Fibroblast of skin of back (primary cell): ENCODE data around the gene EFEMP2.

ENCODE experiments used
- DNase-seq: peaks from one replicate; pipeline ENCODE4 v3.0.0-alpha.2; 2013

EFEMP2 gene

DNA sequence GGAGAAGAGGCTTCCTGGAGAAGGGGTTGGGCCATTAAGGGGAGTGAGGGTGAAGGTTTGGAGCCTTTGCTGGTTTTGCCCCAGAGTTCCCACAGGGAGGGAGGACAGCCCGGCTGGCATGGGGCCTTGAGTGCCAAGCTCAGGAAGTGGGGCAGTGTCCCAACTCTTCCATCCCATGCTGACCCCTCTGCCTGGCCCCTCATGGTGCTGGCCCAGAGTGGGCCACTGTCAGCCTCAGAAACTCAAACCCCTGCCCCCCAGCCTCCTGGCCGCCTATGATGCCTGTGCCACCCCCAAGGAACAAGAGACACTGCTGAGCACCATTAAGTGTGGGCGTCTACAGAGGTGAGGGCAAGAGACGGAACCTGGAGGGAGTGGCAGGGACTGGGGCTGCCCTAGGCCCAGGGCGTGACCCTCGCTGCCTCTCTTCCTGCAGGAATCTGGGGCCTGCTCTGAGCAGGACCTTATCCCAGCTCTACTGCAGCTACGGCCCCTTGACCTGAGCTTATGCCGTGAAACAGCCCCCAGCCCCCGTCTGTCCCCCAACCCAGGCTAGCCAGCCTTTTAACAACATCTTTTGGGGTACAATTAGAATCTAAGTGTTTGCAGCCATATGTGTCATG, 6.9 kb downstream of the EFEMP2 start:
- DNase-seq: no peak

DNA sequence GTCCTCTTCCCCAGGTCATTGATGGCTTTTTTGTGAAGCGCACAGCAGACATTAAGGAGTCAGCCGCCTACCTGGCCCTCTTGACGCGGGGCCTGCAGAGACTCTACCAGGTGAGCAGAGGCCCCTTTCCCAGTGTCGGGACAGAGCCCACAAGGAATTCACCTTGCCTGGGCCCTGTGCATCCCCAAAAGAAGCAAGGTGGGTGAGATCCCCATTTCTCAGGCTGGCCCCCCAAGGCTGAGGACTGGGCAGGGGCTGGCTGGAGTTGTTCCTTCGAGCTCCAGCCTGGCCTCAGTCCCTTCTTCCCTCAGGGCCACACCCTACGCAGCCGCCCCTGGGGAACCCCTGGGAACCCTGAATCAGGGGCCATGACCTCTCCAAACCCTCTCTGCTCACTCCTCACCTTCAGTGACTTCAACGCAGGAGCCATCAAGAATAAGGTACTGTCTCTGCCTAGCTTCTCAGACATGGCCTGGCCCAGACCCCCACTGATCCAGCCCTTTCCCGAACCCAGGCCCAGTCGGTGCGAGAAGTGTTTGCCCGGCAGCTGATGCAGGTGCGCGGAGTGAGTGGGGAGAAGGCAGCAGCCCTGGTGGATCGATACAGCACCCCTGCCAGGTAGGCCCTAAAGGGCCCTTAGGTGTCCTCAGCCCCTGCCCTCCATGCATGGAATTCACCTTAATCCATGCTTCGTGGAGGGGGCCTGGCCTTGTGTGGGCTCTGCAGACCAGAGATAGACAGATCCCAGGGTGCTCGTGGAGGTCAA, 7.7 kb downstream of the EFEMP2 start:
- DNase-seq: no peak

DNA sequence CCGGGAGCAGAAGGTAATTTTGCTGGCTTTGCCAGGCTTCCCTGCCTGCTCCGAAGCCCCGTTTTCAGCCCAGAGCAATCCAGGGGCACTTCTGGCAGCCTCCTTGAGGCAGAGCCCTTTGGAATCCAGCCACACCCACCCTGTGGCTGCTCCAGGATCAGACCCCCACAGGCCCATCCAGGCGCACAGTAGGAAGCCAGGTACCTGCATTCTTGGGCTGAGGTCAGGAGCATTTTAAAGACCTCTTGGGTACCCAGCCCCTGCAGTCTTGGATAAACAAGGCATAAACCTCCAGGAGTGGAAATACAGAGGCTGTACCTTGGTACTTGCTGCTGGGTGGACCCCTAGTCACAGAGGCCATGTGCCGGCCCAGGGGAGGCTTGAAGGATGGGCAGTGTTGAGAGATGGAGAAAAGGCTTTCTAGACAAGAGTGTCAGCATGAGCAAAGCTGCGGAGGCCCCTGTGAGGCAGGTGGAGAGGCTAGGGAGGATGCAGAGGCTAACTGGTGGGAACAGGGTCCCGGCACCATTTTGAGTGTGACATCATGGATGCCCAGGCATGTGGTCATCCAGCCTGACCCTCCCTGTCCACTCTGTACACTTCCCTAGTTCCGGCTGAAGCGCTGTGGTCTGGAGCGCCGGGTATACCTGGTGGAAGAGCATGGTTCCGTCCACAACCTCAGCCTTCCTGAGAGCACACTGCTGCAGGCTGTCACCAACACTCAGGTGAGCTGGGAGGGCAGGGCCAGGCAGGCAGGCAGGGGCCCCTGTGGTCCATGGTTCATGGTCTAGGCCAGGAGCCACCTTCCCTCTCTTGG, 8.5 kb downstream of the EFEMP2 start:
- DNase-seq: no peak

DNA sequence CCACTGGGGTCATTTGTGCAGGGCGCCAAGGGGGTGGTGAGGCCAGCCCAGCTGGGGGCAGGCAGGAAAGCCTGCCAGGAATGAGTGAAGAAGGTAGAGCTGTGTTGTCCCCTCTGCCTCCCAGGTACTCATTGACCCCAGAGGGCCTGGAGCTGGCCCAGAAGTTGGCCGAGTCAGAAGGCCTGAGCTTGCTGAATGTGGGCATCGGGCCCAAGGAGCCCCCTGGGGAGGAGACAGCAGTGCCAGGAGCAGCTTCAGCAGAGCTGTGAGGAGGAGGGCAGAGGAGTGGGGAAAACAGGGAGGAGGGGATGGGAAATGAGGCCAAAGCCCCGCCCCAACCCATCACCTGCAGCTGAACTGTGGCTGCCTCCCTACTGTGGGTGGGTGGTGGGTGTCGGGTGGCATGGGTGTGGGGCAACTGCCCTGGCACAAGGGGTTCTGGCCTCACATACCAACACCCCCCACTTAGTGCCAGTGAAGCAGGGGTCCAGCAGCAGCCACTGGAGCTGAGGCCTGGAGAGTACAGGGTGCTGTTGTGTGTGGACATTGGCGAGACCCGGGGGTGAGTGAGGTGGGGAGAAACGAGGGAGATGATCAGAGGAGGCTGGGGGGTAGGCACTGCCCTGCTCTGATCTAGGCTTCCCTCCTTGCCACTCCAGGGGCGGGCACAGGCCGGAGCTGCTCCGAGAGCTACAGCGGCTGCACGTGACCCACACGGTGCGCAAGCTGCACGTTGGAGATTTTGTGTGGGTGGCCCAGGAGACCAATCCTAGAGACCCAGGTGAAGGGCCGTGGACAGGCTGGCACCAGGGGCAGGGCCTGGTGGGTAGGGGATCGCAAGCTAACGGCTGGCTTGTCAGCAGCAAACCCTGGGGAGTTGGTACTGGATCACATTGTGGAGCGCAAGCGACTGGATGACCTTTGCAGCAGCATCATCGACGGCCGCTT, 9.4 kb downstream of the EFEMP2 start:
- DNase-seq: no peak

DNA sequence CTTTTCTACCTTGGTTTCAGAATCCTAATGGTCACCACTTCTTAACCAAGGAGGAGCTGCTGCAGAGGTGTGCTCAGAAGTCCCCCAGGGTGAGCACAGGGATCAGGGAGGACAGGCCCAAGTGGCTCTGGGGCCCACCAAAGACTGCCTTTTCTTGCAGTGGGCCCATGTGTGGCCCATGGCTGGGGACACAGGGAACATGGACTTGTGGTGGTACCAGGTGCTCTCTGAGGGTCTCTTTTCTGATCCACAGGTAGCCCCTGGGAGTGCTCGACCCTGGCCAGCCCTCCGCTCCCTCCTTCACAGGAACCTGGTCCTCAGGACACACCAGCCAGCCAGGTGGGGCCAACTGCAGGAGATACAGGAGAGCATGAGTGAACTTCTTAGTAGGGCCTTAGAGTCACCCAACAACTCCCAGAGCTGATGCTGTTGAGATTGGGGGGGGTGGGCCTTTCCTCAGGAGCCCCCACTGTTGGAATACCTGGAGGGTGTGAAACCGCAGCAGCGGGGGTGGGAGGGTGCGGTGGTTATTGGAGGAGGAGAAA, 10.3 kb downstream of the EFEMP2 start:
- no peak for DNase-seq

DNA sequence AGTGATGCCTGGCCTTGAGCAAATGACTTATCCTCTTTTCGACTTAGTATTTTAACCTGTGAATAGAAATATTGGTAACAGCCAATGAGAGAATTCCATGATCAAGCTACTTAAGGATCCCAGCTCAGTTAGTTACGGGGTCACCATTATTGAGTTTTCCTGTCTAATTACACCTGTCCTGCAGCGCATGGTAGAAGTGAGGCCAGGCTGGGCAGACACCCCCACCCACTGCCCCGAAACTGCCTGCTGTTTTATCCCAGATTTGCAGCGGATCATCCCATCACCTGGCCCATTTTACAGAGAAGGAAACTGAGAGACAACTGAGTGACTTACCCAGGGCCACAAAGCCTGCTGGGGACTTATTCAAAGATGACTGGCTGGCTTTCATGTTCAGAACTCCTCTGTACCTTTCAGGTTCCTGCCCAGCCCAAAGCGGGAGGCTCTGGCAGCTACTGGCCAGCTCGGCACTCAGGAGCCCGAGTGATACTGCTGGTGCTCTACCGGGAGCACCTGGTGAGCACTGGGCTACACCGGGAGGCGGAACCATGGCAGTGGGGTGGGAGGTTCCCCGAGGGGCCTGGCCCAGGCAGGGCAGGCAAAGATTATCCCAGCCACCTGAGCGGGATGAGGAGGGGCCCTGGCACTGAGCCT, 10.9 kb downstream of the EFEMP2 start:
- no peak for DNase-seq

DNA sequence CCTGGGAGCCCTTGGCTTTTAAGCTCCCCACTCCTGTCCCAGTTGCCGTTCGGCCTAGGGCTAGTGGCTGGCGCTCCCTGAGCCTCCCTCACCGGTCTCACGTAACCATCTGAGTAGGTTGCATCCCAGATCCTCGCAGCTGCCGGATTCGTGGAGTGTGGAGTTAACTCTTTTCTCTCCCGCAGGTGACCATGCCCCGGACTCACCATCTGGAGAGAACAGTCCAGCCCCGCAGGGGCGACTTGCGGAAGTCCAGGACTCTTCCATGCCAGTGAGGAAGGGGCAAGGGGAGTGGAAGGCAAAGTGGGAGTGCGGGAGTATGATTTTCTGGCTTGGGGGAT, 11.5 kb downstream of the EFEMP2 start:
- no peak for DNase-seq

DNA sequence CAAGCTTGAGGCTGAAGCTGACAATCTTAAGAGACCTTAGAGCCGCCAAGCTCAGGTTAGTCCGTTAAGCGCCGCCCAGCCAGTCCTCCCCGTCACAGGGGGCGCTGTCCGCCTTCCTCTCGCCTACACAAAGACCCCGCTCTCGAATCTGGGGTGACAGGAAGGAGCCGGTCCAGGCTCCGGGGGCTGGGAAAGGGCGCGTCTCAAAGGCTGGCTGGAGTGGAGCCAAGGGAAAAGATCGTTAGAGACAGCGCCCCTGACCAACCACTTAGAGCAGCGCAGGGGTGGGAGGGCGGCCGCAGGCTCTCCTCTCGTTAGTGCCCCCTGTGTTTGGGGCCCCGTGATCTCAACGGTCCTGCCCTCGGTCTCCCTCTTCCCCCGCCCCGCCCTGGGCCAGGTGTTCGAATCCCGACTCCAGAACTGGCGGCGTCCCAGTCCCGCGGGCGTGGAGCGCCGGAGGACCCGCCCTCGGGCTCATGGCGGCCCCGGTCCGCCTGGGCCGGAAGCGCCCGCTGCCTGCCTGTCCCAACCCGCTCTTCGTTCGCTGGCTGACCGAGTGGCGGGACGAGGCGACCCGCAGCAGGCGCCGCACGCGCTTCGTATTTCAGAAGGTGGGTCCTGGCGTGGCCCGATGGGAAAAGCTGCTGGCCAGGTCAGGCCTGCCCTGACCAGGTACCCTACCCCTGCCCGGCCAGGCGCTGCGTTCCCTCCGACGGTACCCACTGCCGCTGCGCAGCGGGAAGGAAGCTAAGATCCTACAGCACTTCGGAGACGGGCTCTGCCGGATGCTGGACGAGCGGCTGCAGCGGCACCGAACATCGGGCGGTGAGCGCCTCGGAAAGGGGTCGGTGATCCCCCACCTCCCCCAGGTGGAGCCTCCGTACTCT, 12.1 kb downstream of the EFEMP2 start, which contains the start of gene MUS81:
MUS81 (plus strand) TSS at position 156 of the 887 bp plus-strand sequence; CDS start at position 477, 321 bp downstream.
- DNase-seq: peak; percentile 99

DNA sequence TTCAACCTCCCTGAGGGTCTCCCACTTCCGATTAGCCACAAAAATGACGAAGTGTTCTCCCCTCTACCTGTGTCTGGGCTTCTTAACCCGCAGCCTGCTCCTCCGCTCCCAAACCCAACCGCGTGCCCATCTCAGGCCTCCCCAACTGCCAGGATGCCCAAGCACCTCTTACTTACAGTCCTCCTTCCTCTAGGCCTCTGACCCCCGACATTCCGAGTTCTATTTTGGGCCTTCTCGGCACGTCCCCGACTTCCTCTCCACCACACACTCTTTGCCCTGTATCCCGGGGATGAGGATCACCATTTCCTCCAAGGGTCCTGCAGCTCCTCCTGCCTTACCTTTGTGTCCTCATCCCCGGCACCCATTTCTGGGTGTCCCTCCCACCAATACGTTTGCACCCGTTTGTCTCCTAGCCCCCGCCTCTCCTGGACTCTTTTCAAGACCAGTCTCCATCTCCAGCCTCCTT, 12.8 kb downstream of the EFEMP2 start:
- DNase-seq: no peak

DNA sequence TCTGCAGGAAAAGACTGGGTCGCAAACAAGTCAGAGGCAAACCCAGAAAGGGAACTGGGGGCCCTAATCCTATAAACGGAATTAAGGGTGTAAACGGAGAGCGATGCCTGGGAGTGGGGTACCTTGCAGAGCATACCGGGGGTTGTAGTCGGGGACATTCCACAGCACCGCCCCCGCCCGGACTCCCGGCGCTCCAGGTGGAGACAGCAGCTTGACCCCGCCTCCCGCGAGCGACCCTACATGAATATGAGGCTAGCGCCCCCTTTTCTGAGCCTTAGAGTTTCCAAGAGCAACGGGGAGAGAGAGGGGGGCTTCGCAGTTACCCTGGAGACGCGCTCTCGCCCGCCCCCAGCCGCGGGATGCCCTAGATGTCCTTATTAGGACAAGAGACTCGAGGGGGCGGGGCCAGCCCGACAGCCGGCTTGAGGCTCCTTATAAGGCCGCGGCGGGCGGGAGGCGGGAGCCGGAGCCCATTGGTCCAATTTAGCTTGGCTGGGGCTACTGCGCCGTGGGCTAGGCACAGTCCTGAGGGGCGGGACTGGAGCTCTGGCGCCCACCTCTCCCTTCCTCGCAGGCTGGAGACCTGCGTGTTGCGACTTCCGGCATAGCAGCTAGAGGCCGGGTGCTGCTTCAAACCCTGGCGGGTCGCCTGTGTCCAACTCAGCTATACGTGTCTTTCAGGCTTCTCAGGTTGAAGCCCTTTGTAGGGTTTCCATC, 13.3 kb downstream of the EFEMP2 start:
- DNase-seq: peak; percentile 99

DNA sequence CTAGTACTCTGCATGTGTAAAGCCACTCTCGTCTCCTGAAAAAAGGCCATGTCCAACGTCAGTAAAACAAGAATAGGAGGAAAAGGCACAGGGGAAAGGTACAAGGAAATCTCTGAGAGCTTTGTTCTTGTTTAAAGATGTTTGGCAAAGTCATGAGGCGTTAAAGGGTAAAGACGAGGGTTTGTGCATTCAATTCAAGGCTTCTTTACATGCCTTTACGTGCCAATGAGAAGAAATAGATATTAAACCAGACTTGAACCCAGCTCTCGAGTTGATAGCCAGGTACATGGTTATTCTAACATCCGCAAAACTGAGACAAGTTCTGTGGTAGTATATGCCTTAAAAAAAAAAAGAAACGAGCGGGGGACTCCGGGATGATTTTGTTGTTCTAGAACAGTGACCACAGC, 13.9 kb downstream of the EFEMP2 start:
- no peak for DNase-seq

DNA sequence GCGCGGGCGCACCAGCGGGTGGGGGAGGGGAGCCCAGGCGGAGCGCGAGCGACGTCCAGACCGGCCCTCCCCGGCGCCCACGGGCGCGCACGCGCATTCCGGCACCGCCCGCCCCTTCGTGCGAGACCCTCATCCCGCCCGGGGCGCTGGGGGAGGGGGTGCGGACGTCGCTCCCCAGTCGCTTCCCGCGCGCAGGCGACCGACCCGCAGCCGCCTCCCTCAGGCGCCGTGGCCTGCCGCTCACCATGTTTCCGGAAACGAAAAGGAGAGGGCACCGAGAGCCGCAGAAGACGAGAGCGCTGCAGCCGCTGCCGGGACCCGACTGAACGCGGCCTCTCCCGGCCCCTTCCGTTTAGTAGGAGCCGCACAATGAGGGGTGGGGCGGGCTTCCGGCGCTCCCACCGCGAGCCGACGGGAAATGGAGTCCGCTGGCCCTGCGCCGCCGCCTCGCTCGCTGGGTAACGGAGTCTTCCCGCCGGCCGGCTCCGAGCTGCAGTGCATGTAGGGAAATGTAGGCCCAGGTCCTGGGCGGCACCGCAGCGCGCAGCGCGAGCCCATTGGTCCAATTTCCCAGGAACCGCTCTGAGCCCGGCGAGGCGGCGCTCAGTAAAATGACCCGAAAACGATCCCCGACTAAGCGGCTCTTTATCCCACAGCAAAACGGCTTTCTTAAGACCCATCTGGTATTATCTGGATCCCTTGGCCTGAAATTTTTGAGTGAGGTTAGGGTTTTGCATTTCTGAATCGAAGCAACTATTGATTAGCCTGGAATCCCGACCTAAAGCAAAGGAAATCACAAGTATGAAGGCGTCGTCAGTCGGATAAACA, 14.5 kb downstream of the EFEMP2 start, which contains the start of gene CFL1:
CFL1 (minus strand) TSS at position 328 of the 828 bp plus-strand sequence; CDS start at position 247, 81 bp downstream.
- DNase-seq: peak; percentile 98

DNA sequence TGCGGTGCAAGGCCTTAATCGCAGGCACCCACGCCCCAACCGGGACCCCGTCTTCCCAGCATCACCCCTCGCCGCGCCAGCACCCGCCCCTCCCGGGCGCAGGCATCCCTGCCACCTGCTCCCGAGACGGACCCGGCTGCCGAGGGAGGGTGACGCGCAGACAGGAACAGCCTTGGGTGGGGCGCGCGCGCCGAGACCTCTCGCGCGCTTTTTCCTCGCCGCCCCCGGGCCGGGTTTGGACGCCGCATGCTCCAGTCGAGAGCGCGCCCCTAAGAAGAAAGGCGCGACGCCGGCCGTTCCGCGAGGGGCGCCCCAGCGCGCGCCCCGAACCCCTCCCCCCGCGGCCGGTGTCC, 15.1 kb downstream of the EFEMP2 start:
- no peak for DNase-seq

DNA sequence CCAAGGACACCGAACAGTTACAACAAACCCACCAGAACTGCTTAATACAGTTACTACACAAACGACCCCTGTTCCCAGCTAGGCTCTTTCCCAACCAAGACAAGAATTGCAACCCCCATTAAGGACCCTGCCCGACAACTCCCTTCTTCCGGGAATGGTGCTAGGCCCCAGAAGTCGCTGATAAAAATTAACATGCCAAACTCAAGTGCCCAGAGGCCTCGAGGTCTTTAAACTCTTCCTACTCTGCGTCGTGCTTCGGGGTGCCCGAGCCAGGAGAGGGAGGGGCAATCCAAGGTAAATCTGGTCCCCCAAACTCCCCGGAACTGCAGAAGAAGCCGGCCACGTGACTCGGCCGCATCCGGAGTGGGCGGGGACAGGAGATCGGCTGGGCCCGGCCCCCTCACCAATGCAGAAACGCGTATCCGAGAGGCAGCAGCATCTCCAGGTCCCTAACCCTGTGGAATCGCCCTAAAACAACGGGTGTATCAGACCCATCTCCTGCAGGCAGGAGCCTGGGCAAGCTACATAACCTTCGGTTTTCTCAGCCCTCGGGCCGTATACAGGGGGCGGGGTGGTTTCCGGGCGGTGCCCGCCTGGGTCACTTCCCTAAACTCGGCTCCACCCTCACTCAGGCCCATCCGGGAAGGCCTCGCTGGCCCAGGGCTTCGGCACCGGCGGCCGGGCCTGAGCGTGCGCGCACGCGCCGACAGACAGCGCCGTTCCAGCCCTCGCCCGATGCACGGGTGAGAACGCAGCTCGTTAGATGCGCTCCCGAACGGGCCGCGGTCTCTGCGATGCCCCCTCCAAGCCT, 15.7 kb downstream of the EFEMP2 start:
- DNase-seq: peak; percentile 69

DNA sequence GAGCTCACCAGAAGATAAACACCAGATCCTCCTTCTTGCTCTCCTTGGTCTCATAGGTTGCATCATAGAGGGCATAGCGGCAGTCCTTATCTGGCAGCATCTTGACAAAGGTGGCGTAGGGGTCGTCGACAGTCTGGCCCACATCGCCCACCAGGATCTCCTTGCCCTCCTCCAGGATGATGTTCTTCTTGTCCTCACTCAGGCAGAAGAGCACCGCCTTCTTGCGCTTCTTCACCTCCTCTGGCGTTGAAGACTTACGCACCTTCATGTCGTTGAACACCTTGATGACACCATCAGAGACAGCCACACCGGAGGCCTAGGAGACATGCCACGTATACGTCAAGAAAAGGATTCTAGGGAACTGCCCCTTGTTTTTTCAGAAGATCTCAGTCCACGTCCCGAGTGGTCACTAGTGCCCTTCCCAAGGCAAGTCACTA, 16.7 kb downstream of the EFEMP2 start:
- DNase-seq: no peak

DNA sequence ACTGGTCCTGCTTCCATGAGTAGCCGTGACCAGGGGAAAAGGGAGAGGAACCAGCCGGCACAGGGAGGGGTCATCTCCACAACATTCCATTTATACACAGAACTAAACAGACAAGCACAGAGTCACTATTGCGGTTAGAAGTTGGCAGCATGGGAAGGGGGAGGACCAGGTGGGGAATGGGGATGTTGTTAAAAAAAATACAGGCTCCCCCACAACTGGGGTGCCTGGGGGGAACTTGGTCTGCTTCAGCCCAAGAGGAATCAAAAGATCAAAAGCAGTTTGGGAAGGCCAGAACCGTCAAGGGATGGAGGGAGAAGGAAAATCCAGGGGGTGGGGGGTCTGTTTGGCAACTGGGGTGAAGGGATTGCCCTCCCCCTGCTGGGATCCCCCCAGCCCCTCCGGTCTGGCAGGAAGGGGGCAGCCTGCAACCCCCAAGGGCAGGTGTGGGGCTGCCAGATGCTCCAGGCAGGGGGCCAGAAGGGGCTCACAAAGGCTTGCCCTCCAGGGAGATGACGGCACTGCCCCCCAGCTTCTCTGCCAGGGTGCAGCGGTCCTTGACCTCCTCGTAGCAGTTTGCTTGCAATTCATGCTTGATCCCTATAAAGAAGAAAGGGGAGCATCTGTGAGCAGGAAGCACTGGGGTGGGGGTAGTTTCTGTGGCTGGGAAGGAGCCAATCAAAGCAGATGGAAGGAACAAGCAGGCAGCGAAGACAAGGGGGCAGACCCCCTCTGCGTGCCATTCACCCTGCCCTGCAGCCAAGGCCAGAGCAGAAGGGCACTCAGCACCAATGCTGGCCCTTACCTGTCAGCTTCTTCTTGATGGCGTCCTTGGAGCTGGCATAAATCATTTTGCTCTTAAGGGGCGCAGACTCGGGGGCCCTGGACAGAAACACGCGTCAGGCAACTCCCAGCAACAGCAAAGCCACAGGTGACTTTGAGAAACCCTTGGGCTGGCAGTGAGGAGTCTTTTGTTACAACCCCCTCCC, 17.5 kb downstream of the EFEMP2 start:
- no peak for DNase-seq
